GM18505 (cell line): ENCODE measurements around the gene ERVH48-1.
"Not testable (repeated sequence)": the region's sequence is repeated elsewhere in the genome, so short reads cannot be mapped to it uniquely, and the experiment has no call there.

Source experiments
- ATAC-seq: cut with Tn5 transposase; IDR thresholded peaks from one replicate; pipeline ENCODE4 v1.9.1; 2021; ENCODE audit not compliant: unreplicated experiment
- POLR2A ChIP-seq: IDR thresholded peaks from 4 replicates; pipeline ENCODE4 v1.6.1; 2011; ENCODE audit warnings: borderline replicate concordance; ENCODE audit not compliant: insufficient read depth, insufficient read length; ENCODE audit errors: extremely low read depth

The ERVH48-1 gene

GRCh38 chr21:42925114-42925926 is at the start of gene ERVH48-1:
ERVH48-1 (minus strand) TSS chr21:42925630; CDS start chr21:42919006, 6,624 bp downstream.
- ATAC-seq, result no peak
- no peak for TF ChIP-seq POLR2A

- TF ChIP-seq POLR2A, result peak; percentile 53
- ATAC-seq, result peak; percentile 81
These were observed 48.8 kb upstream of the ERVH48-1 start, which contains the start of gene PKNOX1 for GRCh38 chr21:42973991-42974831. PKNOX1 (plus strand) TSS chr21:42974562; CDS start chr21:43004382, 29,820 bp downstream.

- TF ChIP-seq POLR2A, result no peak
- ATAC-seq, result no peak
These were observed 48.0 kb upstream of the ERVH48-1 start for GRCh38 chr21:42973309-42973990.

- no peak for ATAC-seq
- no peak for TF ChIP-seq POLR2A
These were observed 46.5 kb upstream of the ERVH48-1 start for GRCh38 chr21:42971897-42972275.

GRCh38 chr21:42970946-42971653 is 45.7 kb upstream of the ERVH48-1 start:
- no peak for ATAC-seq
- TF ChIP-seq POLR2A, result no peak

- TF ChIP-seq POLR2A, result no peak
- ATAC-seq, result no peak
These were observed 43.8 kb upstream of the ERVH48-1 start for GRCh38 chr21:42969193-42969600.

- ATAC-seq, result not testable (repeated sequence)
These were observed 42.2 kb upstream of the ERVH48-1 start for GRCh38 chr21:42967616-42968015.

GRCh38 chr21:42965211-42965560 is 39.8 kb upstream of the ERVH48-1 start:
- no peak for ATAC-seq
- no peak for TF ChIP-seq POLR2A

- ATAC-seq, result no peak
These were observed 39.2 kb upstream of the ERVH48-1 start for GRCh38 chr21:42964546-42965210.

GRCh38 chr21:42964086-42964485 is 38.7 kb upstream of the ERVH48-1 start:
- TF ChIP-seq POLR2A, result no peak
- ATAC-seq, result no peak

More at GRCh38 chr21:42964546-42965210, 39.2 kb upstream of the ERVH48-1 start:
- no peak for TF ChIP-seq POLR2A

- ATAC-seq, result no peak
- no peak for TF ChIP-seq POLR2A
These were observed 37.1 kb upstream of the ERVH48-1 start for GRCh38 chr21:42962380-42963007.

GRCh38 chr21:42959728-42960127 is 34.3 kb upstream of the ERVH48-1 start:
- ATAC-seq, result no peak
- no peak for TF ChIP-seq POLR2A

GRCh38 chr21:42958122-42958521 is 32.7 kb upstream of the ERVH48-1 start:
- not testable (repeated sequence) for ATAC-seq
